ENCODE results near the gene RAB26. TPM values are rescaled to one million over a fixed set of nuclear protein-coding genes. Genes with fewer than 3 reads are reported as not detected.
A peak's percentile ranks its signal among the peaks of the same experiment; 100 is the strongest.

RAB26 gene
- polyA plus RNA-seq, 2 donors, result 1.1 to 4.7 TPM

DNA sequence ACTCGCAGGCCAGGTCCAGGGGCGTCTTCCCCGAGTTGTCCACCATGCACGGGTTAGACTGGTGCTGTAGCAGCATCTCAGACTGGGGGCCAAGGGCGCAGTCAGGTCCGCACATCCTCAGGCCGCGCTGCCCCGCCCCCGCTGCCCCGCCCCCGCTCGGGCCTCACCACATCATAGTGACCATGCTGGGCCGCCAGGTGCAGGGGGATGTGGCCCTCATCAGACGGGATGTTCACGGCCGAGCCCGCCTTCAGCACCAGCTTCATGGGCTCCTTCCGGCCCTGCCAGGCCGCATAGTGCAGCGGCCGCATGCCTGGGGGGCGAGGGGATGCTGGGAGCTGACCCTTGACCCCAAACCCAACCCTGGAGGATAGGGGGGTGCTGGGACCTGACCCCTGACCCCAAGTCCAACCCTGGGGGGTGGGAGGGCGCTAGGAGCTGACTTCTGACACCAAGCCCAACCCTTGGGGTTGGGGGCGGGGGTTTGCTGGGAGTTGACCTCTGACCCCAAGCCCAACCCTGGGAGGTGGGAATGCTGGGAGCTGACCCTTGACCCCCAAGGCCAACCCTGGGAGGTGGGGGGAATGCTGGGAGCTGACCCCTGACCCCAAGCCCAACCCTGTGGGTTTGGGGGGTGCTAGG lies 40.9 kb downstream of the RAB26 start:
- Histone ChIP-seq H3K27ac (ENCODE audit: low read depth in 2 of 2, low read length in 1 of 2) (no peak overlapping the region), H3K27me3 (ENCODE audit: control insufficient read depth in 1 of 2, insufficient read depth in 2 of 2, low read length in 2 of 2) (no peaks in the 10 kb centered on the region), H3K36me3 (ENCODE audit: control insufficient read depth in 2 of 2, insufficient read depth in 2 of 2, low read length in 1 of 2) (no peaks in the 10 kb centered on the region), H3K4me3 (ENCODE audit: low read depth in 1 of 2, low read length in 2 of 2) (no peak overlapping the region), H3K4me1 (ENCODE audit: control insufficient read depth in 2 of 2, insufficient read depth in 2 of 2, low read length in 1 of 2) (peaks cover 0 to 7% of the 10 kb centered on the region in 2 donors), H3K9me3 (ENCODE audit: control insufficient read depth in 2 of 2, insufficient read depth in 1 of 2, low read depth in 1 of 2, low read length in 1 of 2) (no peaks in the 10 kb centered on the region)
- WGBS, 2 donors, result 89 to 93% methylated on average over 25 of the region's 25 CpGs

DNA sequence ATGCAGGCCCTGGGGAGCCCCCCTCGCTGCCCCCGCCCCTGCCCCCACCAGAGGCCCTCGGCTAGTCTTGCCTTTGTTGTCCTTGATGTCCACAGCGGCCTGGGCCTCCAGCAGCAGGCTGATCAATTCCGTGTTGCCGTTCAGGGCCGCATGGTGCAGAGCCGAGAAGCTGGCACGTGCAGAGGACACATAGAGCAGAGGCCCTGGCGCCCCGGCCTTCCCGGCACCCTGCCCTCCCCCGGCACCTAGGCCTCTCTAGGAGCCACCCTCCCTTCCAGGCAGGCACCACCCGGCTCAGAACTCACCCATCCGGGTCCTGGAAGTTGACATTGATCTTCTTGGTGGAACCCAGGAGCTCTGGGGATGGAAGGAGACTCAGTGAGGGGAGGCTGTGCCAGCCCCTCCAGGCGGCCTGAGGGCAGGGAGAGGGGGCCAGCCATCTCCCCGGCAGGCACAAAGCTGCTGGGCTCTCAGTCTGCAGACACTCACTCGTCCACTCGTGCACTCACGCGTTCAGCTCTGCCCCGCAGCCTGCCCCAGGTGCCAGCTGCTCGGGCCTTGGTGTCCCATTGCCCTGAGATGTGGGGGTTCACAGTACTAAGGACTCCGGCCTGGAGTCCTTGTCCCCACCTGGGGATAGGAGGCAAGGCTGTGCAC lies 41.7 kb downstream of the RAB26 start:
- Histone ChIP-seq H3K4me1 (ENCODE audit: control insufficient read depth in 2 of 2, insufficient read depth in 2 of 2, low read length in 1 of 2) (peaks cover 0 to 7% of the 10 kb centered on the region in 2 donors), H3K27me3 (ENCODE audit: control insufficient read depth in 1 of 2, insufficient read depth in 2 of 2, low read length in 2 of 2) (no peaks in the 10 kb centered on the region), H3K36me3 (ENCODE audit: control insufficient read depth in 2 of 2, insufficient read depth in 2 of 2, low read length in 1 of 2) (no peaks in the 10 kb centered on the region), H3K4me3 (ENCODE audit: low read depth in 1 of 2, low read length in 2 of 2) (no peak overlapping the region), H3K9me3 (ENCODE audit: control insufficient read depth in 2 of 2, insufficient read depth in 1 of 2, low read depth in 1 of 2, low read length in 1 of 2) (peaks cover 0 to 2% of the 10 kb centered on the region in 2 donors), H3K27ac (ENCODE audit: low read depth in 2 of 2, low read length in 1 of 2) (no peak overlapping the region)
- 61 to 62% methylated on average over 24 of the region's 24 CpGs for WGBS, 2 donors

DNA sequence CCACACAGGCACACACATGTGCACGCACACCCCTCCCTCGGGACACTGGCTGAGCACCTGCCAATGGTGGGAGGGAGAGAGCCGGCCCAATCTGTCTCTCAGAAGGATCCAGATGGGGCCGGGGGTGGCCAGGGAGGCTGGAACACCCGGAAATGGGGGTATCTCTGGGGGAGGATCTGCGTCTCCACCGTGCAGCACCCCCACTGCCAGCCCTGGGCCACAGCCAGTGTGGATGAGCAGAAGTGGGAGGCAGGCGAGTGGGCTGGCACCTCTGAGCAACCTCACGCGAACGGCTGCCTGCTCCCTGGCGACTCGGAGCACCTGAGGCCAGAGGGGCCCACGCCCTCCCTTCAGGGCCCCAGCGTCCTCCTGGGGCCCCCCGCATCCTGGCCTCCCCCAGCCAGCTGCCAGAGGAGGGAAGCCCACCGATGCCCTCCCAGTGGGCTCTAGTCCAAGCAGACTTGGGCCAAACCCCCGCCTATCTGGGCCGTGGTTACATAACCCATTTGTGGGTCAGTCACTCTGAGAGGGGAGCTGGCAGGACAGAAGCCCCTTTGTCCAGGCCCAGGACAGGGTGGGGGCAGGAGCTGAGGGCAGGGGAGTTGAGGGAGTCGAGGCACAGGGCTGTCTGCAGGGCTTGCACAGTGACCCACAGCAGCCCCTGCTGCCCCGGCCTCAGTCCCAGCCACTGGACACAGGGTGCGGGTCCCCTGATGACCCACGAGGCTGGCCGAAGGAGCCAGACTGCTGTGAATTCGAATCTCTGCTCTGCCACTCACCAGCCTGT lies 42.4 kb downstream of the RAB26 start:
- 58 to 64% methylated on average over 24 to 25 of the region's 25 CpGs for WGBS, 2 donors
- Histone ChIP-seq H3K9me3 (ENCODE audit: control insufficient read depth in 2 of 2, insufficient read depth in 1 of 2, low read depth in 1 of 2, low read length in 1 of 2) (peaks cover 0 to 2% of the 10 kb centered on the region in 2 donors), H3K27me3 (ENCODE audit: control insufficient read depth in 1 of 2, insufficient read depth in 2 of 2, low read length in 2 of 2) (peaks cover 0 to 2% of the 10 kb centered on the region in 2 donors), H3K27ac (ENCODE audit: low read depth in 2 of 2, low read length in 1 of 2) (no peak overlapping the region), H3K4me3 (ENCODE audit: low read depth in 1 of 2, low read length in 2 of 2) (no peak overlapping the region), H3K4me1 (ENCODE audit: control insufficient read depth in 2 of 2, insufficient read depth in 2 of 2, low read length in 1 of 2) (peaks cover 2 to 12% of the 10 kb centered on the region in 2 donors), H3K36me3 (ENCODE audit: control insufficient read depth in 2 of 2, insufficient read depth in 2 of 2, low read length in 1 of 2) (no peaks in the 10 kb centered on the region)

DNA sequence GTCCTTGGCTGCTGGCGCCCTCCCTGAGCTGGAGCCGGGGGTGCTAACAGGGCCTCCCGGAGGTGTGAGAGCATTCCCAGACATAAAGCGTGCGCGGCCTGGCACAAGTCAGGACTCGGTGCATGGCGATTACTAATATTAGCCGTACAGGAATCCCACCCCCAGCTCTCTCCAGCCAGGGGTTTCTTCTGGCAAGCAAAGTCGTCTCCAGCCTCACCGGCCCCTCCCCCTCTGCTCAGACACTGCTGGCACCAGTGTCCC lies 43.0 kb downstream of the RAB26 start:
- Histone ChIP-seq H3K4me3 (ENCODE audit: low read depth in 1 of 2, low read length in 2 of 2) (no peak overlapping the region), H3K27me3 (ENCODE audit: control insufficient read depth in 1 of 2, insufficient read depth in 2 of 2, low read length in 2 of 2) (peaks cover 0 to 6% of the 10 kb centered on the region in 2 donors), H3K36me3 (ENCODE audit: control insufficient read depth in 2 of 2, insufficient read depth in 2 of 2, low read length in 1 of 2) (no peaks in the 10 kb centered on the region), H3K9me3 (ENCODE audit: control insufficient read depth in 2 of 2, insufficient read depth in 1 of 2, low read depth in 1 of 2, low read length in 1 of 2) (peaks cover 0 to 2% of the 10 kb centered on the region in 2 donors), H3K27ac (ENCODE audit: low read depth in 2 of 2, low read length in 1 of 2) (no peak overlapping the region), H3K4me1 (ENCODE audit: control insufficient read depth in 2 of 2, insufficient read depth in 2 of 2, low read length in 1 of 2) (peaks cover 2 to 14% of the 10 kb centered on the region in 2 donors)
- 60 to 62% methylated on average over 11 of the region's 11 CpGs for WGBS, 2 donors

DNA sequence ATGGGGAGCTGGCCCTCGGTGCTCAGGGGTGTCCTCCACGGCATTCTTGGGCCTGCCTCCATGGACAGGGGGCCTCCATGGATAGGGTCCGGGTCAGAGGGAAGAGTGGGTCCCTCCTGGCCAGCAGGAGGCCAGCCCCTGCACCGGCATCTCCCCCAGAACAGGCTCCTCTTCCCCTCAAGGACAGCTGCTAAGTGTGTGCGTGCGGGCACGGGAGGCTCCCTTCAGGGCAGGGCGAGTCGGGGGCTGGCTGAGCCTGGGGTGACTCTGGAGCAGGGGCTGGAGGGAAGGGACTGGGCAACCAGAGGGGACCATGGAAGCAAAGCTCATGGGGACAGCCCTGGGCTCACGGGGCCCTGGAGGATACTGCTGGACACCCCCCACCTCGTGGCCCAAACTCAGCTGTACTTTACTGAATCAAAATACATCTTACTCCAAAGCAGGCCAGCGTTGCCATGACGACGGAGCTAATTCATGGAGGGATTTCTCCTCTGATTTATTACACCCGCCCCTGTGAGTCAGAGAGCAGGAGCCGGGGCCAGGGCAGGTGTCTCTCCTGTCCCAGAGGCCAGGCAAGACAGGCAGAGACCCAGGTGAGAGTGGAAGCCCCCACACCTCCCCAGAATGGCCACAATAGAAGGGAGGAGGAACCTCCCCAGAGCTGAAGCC lies 45.9 kb downstream of the RAB26 start:
- Histone ChIP-seq H3K4me3 (ENCODE audit: low read depth in 1 of 2, low read length in 2 of 2) (no peak overlapping the region), H3K4me1 (ENCODE audit: control insufficient read depth in 2 of 2, insufficient read depth in 2 of 2, low read length in 1 of 2) (peaks cover 2 to 14% of the 10 kb centered on the region in 2 donors), H3K27me3 (ENCODE audit: control insufficient read depth in 1 of 2, insufficient read depth in 2 of 2, low read length in 2 of 2) (peaks cover 0 to 6% of the 10 kb centered on the region in 2 donors), H3K9me3 (ENCODE audit: control insufficient read depth in 2 of 2, insufficient read depth in 1 of 2, low read depth in 1 of 2, low read length in 1 of 2) (peaks cover 0 to 2% of the 10 kb centered on the region in 2 donors), H3K36me3 (ENCODE audit: control insufficient read depth in 2 of 2, insufficient read depth in 2 of 2, low read length in 1 of 2) (no peaks in the 10 kb centered on the region), H3K27ac (ENCODE audit: low read depth in 2 of 2, low read length in 1 of 2) (no peak overlapping the region)
- 41 to 43% methylated on average over 16 of the region's 16 CpGs for WGBS, 2 donors

DNA sequence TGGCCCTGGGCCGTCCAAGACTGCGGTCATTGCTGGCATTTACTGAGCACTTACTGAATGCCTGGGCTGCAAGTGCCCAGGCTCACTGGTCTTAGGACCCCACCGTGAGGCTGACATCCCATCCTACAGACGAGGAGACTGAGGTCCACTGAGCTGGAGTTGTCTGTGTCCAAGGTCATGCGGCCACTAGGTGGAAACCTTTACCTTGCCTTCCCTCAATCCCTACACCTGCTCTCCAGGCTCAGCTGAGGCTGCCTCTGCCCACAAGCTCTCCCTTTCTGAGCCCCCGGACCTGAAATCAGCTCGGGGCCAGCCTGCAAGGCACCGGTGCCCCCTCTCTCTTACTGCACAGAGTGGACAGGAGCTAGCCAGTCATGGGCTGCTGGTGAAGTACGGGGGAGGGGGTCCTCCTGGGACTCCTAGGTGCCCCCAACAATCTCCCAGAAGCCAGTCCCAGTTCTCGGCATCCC lies 46.5 kb downstream of the RAB26 start:
- peaks cover 0 to 6% of the 10 kb centered on the region in 2 donors for H3K27me3 ChIP-seq (ENCODE audit: control insufficient read depth in 1 of 2, insufficient read depth in 2 of 2, low read length in 2 of 2)
- H3K9me3 ChIP-seq (ENCODE audit: control insufficient read depth in 2 of 2, insufficient read depth in 1 of 2, low read depth in 1 of 2, low read length in 1 of 2), result peaks cover 0 to 2% of the 10 kb centered on the region in 2 donors
- no peak overlapping the region for H3K27ac ChIP-seq (ENCODE audit: low read depth in 2 of 2, low read length in 1 of 2)
- WGBS, 2 donors, result 15 to 17% methylated on average over 10 of the region's 10 CpGs
- H3K4me1 ChIP-seq (ENCODE audit: control insufficient read depth in 2 of 2, insufficient read depth in 2 of 2, low read length in 1 of 2), result peaks cover 2 to 13% of the 10 kb centered on the region in 2 donors
- H3K4me3 ChIP-seq (ENCODE audit: low read depth in 1 of 2, low read length in 2 of 2), result no peak overlapping the region
- H3K36me3 ChIP-seq (ENCODE audit: control insufficient read depth in 2 of 2, insufficient read depth in 2 of 2, low read length in 1 of 2), result no peaks in the 10 kb centered on the region

DNA sequence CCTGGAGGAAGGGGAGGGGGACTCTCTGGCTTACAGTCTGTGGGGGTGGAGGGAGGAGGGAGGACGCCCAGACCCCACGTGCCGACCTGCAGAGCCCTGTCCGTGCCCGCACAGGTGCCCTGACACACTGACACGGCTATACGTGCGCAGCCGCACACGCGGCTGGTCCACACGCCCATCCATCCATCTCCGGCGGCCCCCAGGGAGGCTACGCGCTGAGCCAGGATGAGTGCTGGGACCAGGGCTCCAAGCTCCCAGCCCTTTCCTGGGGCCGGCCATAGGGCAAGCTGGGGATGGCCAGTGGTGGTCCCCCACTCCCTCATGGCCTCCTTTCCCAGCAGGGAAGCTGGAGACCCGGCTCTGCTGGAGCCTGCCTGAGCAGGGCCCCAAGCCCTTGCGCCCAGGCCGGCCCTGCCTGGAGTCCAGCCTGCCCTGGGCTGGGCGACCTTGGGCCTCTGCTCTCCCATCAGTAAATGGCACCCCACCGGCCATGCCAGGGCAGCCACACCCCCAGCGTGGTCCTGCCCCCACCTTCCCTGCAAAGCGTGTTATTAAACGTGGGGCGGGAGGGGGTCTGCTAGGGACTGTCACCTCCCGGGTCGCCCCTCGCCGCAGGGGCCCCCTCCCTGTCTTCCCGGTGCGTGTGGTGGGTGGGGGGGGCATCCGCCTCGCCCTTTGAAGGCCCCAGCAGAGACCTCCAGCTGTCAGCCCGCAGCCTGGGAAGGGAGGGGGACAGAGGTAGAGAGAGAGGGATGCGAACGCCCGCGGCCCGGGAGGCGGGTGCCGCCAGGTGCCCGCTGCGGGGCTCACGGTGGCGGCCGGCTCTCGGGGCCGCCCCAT lies 47.1 kb downstream of the RAB26 start:
- H3K27me3 ChIP-seq (ENCODE audit: control insufficient read depth in 1 of 2, insufficient read depth in 2 of 2, low read length in 2 of 2), result peaks cover 0 to 6% of the 10 kb centered on the region in 2 donors
- H3K27ac ChIP-seq (ENCODE audit: low read depth in 2 of 2, low read length in 1 of 2), result no peak overlapping the region
- no peaks in the 10 kb centered on the region for H3K36me3 ChIP-seq (ENCODE audit: control insufficient read depth in 2 of 2, insufficient read depth in 2 of 2, low read length in 1 of 2)
- peaks cover 0 to 2% of the 10 kb centered on the region in 2 donors for H3K9me3 ChIP-seq (ENCODE audit: control insufficient read depth in 2 of 2, insufficient read depth in 1 of 2, low read depth in 1 of 2, low read length in 1 of 2)
- H3K4me3 ChIP-seq (ENCODE audit: low read depth in 1 of 2, low read length in 2 of 2), result peak overlapping the region in 1 of 2 donors; percentile 35
- 3% methylated on average over 46 to 49 of the region's 49 CpGs for WGBS, 2 donors
- H3K4me1 ChIP-seq (ENCODE audit: control insufficient read depth in 2 of 2, insufficient read depth in 2 of 2, low read length in 1 of 2), result peaks cover 2 to 7% of the 10 kb centered on the region in 2 donors

DNA sequence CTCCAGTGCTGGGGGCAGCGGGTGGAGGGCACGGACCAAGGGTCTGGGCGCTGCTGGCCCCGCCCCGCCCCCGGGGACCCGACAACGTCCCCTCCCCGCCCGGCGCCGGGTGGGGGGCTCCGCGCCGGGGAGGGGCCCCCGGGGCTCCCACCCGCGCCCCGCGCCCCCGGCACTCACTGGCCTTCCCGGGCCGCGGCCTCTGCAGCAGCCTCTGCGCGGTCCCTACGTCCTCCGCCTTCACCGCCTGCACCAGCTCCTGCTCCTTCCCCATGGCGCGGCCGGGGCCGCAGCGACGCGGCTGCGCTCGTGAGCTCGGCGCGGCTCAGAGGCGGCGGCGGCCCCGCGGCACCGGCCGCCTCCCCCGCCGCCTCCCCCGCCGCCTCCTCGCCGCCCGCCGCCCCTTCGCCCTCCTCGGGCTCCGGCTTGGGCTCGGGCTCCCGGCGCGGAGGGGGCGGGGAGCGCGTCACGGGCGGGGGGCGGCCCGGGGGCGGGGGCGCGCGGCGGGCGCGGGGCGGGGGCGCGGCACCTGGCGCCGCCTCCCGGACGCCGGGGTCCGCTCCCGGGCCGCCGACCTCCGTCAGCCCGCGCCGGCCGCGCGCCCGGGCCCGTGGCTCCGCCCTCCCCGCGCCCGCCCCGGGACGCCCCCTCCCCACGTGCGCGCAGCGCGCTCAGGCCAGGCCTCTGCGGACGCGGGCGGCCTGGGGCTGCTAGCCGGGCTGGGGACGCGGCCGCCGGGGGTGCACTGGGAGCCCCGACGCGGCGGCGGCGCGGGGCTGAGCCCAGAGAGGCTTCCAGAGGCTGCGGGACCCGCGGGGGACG lies 47.9 kb downstream of the RAB26 start, which contains the start of gene CASKIN1:
CASKIN1 (minus strand) TSS at position 444 of the 819 bp plus-strand sequence; CDS start at position 271, 173 bp downstream.
- peaks cover 0 to 2% of the 10 kb centered on the region in 2 donors for H3K9me3 ChIP-seq (ENCODE audit: control insufficient read depth in 2 of 2, insufficient read depth in 1 of 2, low read depth in 1 of 2, low read length in 1 of 2)
- H3K4me3 ChIP-seq (ENCODE audit: low read depth in 1 of 2, low read length in 2 of 2), result peak within 1 kb of the TSS; percentile 25 to 35
- WGBS, 2 donors, result 1 to 4% methylated on average over 9 to 129 of the region's 129 CpGs
- H3K27me3 ChIP-seq (ENCODE audit: control insufficient read depth in 1 of 2, insufficient read depth in 2 of 2, low read length in 2 of 2), result peaks cover 0 to 6% of the 10 kb centered on the region in 2 donors
- peaks cover 2 to 7% of the 10 kb centered on the region in 2 donors for H3K4me1 ChIP-seq (ENCODE audit: control insufficient read depth in 2 of 2, insufficient read depth in 2 of 2, low read length in 1 of 2)
- H3K27ac ChIP-seq (ENCODE audit: low read depth in 2 of 2, low read length in 1 of 2), result no peak within 1 kb of the TSS
- no peaks in the 10 kb centered on the region for H3K36me3 ChIP-seq (ENCODE audit: control insufficient read depth in 2 of 2, insufficient read depth in 2 of 2, low read length in 1 of 2)
